Measurements from ENCODE around the gene DDX1.
"Not testable (repeated sequence)": the region's sequence is repeated elsewhere in the genome, so short reads cannot be mapped to it uniquely, and the experiment has no call there.

DDX1 gene

GRCh38 chr2:15618449-15618855 is 26.8 kb downstream of the DDX1 start:
- DNase-seq, result no peak

DNA sequence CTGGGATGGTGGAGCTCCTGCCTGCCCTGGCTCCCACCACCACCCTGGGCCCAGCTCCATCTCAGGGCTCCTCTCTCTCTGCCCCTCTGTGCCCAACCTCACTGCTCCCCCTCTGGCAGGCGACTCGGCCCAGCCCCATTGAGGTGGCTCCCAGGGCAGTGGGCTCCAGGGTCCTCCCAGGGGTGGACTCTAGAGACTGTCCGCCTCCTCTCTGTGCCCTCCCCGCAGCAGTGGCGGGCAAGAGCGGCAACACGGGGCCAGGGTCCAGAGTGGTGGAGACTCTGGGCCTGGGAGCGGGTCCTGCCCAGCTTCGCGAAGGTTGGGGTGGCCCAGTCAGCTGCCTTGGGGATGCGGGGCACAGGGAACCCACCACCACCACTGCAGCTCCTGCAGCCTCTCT is 27.4 kb downstream of the DDX1 start:
- no peak for DNase-seq

DNA sequence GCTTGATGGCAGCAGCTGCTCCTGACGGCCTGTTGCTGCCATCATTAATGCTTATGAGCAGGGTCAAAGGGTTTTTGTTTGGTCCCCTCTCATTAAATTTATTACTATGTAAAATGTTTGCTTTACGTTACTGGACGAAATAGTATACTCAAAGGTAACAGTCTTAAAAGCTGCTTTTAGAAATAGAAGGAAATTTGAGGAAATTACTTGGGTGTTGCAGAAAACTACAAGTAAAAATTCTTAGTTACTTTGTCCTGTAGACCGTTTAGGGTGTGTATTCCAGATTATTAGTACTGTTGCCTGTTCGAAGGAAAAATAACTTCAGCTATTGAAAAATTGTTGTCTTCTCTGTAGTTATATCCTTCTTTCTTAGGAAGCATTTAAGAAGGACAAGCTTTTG is 27.8 kb downstream of the DDX1 start:
- no peak for DNase-seq

DNA sequence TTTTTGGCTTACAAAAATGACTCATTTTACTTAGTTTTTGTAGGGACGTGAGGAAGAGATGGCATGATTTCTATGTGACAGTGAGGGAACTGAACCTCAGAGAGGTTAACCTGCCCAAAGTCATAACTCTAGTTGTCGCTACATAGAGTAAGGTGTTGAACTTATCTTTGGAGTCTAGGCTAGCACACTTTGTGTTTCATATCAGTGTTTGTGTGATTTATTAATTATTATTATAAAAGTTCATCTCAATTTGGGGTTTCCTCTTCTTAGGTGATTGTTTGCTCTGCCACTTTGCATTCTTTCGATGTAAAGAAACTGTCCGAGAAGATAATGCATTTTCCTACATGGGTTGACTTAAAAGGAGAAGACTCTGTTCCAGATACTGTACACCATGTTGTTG is 28.3 kb downstream of the DDX1 start:
- DNase-seq, result no peak

DNA sequence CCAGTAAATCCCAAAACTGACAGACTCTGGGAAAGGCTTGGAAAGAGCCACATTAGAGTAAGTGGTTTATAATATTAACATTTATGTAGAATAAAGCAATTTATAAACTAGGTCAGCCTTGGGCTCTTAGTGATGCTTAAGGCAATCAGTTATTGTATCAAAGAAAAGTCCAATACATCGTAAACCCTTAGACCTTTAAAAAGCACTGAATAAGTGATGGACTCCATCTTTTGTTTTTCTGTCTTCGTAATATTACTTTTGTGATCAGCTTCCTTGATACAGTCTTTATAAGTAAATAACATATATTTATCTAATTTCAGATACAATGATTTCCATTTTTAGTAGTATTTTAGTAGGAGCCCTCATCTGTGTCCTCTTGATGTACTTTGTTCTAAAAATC is 28.7 kb downstream of the DDX1 start:
- no peak for DNase-seq

DNA sequence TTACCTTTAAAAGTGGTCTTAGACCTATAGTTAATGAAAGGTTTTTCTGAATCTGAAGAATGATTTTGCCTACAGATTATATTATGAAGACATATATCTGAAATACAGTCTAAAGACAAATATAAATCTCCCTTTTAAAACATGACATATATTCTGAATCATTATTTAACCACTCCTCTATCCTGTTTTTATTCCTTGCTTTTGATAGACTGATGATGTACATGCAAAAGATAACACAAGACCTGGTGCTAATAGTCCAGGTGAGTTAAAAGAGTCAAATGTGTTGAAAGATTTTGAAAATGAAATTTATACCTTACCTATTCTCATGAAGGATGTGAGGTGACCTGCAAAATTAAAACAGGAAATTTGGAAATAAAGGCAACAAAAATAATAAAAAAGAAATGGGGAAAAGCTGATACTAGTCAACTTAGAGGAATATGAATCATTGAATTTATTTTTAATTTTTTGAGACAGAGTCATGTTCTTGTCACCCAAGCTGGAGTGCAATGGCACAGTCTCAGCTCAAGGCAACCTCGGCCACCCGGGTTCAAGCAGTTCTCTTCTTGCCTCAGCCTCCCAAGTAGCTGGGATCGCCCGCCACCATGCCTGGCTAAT is 29.3 kb downstream of the DDX1 start:
- DNase-seq, result no peak

DNA sequence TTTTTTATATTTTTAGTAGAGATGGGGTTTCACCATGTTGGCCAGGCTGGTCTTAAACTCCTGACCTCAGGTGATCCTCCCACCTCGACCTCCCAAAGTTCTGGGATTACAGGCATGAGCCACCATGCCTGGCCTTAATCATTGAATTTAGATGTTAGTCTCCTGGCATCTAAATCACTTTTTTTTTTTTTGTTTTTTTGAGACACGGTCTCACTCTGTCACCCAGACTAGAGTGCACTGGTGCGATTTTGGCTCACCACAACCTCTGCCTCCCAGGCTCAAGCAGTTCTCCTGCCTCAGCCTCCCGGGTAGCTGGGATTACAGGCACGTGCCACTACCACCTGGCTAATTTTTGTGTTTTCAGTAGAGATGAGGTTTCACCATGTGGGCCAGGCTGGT is 29.8 kb downstream of the DDX1 start:
- DNase-seq, result not testable (repeated sequence)

DNA sequence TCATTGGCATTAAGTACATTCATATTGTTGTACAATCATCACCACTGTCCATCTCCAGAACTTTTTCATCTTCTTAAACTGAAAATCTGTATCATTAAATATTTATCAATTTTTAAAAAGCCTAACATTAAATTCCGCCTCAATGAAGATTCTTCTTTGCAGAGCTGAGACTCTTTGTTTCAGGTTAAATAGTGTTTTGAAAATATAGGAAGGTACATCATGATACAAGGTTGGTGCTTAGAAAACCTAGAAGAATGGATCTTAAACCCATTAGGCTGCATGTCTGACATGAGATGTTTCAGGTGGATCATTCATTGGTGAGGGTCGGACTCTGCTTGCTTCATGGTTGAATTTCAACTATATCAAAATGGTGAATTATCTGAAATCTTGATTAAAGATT is 30.5 kb downstream of the DDX1 start:
- no peak for DNase-seq

DNA sequence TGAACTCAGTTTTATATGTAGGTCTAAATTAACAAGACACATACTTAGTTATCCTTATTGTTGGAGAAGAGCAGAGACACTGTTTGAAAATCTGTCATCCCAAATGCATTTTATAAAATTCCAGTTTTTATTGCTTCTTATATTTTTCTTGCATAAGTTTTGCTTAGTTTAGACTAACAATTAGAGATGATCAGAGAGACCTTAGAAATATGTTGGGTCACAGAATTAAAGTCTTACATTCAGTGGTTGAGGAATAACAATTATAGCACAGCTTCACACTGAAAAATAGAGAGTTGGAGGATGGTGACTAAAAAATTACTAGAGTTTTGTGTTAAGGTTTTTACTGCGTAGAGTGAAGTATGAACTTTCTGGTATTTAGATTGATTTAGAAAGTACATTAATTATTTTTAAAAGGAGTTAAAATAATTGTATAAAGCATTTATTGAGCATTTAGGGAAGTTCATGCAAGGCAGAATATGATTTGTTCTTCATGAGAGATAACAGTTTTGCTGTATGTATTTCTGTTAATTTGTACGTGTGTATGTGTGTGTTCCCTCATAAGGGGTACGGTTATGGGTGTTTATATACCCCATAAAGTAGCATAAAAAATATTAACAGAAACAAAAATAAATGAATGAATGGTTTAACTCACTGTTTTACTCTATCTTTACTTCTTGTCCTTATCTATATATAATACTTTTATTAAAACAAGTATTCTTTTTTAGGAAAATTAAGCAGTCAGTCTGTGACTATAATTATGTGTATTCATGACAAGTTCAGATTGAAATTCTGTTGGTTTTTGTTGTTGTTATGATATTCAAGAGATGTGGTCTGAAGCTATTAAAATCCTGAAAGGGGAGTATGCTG is 31.2 kb downstream of the DDX1 start:
- DNase-seq, result no peak

GRCh38 chr2:15623481-15623796 is 31.8 kb downstream of the DDX1 start:
- no peak for DNase-seq

DNA sequence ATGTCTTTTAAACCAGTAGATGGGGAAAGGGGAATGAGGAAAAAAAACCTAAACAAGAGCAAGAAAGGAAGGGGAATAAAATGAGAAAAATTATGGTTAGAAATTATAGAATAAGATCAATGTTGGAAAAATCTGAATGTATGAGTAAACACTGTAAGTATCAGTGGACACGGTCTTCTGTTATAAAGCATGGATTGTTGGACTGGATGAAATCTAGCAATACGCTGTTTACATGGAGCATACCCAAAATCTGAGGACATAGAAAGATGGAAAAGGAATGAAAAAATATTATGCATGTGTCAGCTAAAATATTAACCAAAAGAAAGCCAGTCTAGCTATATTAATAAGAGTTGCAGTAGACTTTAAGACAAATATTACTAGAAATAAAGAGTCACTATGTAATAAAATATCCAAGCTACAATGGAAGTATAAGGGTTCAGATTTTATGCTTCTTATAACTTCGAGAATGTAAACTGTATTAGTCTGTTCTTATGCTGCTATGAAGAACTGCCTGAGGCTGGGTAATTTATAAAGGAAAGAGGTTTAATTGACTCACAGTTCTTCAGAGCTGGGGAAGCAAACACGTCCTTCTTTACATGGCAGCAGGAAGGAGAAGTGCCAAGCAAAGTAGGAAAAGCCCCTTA is 32.4 kb downstream of the DDX1 start:
- no peak for DNase-seq

DNA sequence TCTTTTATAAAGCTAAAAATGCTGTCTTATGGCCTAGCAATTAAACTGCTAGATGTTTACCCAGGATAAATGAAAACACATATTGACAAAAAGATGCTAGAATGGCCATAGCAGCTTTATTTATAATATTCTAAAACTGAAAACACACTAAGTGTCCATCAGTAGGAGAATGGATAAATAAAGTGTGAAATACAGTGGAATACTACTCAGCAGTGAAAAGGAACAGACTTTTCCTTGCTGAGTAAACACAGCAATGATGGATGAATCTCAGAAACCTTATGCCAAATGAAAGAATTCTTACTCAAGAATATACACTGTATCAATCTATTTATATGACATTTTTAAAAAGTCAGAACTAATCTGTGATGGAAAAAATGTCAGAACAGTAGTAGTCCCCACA is 33.2 kb downstream of the DDX1 start:
- DNase-seq, result no peak

DNA sequence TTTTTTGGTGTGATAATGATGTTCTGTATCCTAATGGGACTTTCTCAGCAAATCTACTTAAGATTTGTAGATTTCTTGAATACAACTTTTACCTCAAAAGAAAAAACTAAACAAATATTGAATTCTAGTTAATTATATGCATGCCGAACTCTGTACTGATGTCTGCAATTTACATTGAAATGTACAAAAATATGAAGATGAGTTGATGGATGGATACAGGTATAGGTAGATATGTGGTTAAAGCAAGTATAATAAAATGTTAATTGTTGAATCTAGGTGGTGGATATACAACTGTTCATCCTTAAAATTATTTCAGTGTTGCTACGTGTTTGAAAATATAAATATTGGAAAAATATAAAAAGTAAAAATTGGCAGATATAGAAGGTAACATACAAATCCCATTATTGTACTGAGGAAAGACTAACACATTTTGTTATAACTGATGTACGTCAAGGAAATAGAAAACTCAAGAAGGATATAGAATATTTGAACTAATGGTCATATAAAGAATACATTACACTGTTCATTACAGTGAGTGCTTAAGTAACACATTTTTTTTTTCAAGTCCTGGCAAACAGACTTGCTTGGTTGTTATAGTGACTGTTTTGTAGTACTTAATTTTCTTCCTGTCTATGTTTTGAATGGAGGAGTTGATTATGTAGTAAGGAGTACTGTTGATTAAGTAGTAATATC is 33.8 kb downstream of the DDX1 start:
- no peak for DNase-seq

GRCh38 chr2:15626126-15626525 is 34.5 kb downstream of the DDX1 start:
- DNase-seq, result no peak

- no peak for DNase-seq
Observed at GRCh38 chr2:15626967-15627366, 35.3 kb downstream of the DDX1 start.

DNA sequence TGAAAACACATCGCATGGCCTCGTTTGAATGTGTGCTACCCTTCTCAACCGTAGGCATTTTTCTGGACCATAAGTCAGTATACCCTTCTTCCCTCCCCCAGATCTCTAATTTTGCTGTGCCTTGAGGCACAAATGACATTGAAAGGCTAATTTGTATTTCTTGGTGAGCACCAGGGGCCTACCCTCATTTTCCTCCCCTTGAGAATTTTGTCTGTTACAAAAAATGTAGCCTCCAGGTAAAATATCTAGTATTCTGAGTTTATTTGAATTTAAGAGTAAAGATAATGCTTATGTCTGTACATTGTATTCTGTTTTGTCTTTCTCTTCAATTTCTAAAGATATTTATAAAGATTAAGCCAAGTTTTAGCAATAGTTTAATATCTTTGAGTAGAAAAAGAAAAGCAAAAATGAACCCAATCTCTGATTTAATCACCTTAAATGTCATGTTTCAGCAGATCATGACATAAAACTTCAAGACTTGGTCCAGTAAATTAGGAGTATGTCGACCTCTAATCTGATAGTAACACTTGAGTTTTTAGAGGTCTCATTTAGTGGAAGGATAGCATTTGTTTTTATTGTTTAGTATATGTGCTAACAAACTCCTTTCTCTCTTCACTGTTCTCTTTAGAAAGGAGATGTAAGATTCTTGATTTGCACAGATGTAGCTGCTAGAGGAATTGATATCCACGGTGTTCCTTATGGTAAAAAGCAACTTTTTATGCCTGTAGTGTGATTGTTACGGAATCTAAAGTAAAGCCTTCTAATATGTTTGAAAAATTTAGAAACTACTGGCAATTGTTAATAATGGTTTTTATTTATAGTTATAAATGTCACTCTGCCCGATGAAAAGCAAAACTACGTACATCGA is 36.4 kb downstream of the DDX1 start:
- DNase-seq, result no peak

DNA sequence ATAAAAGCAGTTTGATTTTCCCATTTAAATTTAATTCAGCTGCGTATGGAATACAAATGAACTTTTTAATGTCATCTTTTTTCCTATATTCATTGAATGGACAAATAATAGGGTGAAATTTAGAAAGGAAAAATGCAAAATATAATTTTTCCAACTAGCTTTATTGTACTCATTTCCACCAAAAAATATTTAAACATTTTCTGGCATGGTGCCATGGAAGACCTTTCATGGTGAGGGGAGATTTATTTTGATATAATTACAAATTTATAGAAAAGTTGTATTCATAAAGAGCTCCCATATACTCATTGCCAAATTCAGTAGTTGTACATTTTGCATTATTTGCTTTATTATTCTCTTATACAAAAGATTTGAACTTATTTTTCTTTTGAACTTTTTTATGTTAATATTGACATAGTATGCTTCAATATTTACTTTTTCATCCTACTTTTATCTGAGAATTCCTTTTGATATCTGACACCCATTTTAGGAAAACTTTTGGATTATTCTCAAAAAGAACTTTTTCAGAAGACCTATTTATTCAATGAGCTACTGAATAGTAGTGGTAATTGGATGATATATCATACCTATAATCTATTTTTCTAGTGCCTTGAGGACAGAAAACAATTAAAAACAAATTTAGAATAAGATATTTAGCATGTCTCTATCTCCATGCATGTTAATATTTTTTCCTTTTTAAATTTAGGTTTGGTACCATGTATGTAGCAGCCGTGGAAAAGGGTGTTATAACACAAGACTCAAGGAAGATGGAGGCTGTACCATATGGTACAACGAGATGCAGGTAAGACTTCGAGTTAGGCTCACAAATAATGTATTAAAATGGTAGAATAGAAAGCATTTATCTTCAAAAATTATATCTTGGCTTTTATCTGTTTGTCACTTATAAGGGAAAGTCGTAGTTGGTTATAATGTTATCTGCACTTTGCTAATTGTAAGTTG is 37.5 kb downstream of the DDX1 start:
- no peak for DNase-seq

DNA sequence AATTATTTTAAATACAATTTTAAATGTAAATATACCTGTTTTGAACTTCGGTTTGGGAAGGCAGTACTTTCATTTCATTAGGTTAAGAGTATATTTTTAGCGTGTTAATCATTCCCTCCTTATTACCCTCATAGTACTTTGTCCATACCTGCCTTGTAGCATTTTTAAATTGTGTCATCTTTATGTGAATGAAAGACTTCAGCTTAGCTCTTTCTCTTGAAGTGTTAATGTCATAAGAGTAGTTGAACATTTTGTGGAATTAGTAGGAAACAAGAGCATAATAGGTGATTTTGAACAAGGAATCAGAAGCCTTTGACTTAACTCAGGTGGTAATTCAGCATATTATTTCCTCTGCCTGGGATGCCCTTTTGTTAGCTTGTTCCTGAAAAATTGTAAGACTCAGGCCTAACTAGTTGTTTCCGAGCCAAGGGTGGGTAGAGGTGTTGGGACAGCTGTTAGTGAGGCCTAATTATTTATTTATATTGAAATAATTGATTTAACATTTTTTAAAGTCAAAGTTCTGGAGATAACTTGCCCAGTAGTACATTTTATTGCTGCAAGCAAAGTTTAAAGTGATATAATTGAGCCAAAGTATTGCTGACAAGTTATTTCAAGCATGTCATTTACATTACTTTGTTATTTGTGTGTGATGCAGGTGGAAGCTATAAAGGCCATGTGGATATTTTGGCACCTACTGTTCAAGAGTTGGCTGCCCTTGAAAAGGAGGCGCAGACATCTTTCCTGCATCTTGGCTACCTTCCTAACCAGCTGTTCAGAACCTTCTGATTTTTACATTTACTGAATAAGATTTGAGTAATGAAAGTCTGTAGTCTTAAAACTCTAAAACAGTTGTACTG is 38.7 kb downstream of the DDX1 start:
- DNase-seq, result no peak

GRCh38 chr2:15630978-15631719 is 39.5 kb downstream of the DDX1 start:
- no peak for DNase-seq

GRCh38 chr2:15631883-15632282 is 40.2 kb downstream of the DDX1 start:
- DNase-seq, result no peak
